HG03103 (cell line): Measurements from ENCODE around the gene CDHR4.
"Not testable (repeated sequence)": the region's sequence is repeated elsewhere in the genome, so short reads cannot be mapped to it uniquely, and the experiment has no call there.

Experiments used
- ATAC-seq: cut with Tn5 transposase; IDR thresholded peaks from one replicate; pipeline ENCODE4 v1.9.1; 2021; ENCODE audit warnings: low read depth; ENCODE audit not compliant: unreplicated experiment

CDHR4 gene, protein sequence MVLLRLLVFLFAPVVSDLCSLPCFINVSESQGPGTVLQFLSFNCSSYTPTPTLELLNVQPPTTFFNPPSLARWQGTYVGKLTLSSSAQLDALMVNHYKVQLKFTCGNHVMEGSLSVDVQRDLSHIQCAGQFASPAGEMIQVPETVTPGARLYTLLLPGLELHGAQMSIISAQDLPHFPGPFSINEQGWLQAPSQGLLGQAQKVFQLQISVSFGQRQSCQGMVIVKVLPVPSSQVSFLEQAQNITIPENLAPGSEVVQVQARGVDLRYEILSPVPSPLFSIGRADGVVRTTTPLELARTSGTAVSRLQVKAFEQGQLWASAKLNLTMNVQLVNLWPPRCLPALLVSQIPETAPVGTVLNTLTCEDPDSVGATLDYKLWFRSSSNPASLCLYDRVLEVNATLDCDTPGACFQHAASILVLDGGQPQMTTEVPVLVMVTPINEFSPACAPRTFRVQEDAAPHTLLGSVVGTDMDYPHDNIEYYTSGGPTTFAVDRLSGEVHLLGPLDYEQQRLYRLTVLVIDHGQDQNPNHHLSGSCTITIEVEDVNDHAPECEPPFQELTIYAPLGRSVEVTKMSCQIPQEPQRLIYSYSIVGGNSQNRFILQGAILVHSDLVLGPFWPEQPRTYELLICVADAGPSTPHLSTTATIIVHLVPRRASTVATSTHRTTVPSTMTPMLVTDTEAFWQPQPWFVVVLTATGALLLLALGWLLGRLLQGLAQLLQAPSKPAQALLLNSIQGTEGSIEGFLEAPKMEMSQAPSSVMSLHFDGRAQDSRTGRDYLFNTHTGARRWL

DNA sequence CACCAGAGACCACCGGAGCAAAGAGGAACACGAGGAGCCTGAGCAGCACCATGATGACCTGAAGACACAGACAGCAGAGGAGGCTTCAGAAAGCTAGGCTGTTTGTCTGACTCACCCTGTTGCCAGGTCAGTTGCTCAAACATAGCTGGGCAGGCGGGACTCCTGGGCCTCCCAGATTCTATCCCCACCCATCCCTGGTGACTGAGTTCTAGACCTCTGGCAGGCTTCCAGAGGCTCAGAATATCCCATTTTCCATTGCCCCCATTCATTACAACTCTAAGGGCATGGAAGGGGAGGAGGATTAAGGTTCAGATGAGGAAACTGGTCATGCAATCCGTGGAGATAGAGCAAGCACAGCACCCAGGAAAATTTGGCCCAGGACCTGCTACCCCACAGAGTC lies at the start of gene CDHR4:
Gene CDHR4 (minus strand): TSS at position 113 of the 400 bp plus-strand sequence. CDS start 61 bp downstream, at position 52.
- ATAC-seq: no peak

DNA sequence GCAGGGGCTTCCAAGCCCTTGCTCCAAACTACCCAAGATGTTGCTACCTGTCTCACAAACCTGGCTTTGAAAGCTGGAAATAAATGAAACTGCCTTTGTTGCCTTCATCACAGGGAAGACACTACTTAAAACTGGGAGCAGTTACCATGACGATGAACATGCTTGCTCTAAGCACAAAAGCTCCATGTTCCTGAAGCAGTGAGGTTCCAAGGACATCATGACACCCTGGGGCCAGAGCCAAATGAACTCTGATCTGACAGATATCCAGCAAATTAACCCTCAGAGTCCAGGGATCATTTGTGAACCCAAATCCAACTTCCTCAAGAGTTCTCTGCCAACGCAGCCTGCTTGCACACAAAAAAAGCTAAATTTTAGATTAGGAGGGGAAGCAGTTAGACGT lies 46.0 kb upstream of the CDHR4 start:
- ATAC-seq: no peak

DNA sequence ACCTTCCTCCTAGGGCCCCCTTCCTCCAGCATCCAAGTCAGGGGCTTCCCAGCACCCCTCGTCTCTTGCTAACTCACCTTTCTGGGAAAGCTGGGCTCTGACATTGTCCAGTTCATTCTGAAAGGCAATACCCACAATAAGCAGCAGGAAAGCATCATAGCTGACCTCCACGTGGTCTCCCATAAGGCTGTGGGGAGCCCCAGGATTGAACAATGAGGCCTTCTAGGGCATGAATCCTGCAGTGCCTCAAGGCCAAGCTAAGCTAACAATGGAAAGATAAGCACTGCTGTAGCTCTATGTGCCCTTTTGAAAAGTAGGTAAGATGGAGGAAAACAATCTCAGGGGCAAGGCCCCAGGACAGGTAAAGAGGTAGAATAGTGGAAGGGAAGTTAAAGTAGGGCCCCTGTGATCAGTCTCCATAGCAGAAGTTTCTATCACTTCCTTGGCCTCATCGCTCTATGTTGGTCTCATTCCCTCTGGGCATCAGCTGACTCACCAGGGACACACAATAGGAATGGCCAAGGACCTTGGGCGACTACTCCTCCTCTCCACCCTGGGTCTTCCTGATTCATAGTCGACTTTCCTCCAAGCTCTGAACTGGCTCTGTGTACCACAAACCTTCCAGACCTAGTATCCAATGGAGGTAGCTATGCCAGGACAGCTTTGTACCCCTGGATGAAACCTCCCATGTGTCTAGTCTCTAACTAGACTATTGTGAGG lies 45.0 kb upstream of the CDHR4 start:
- no peak for ATAC-seq

DNA sequence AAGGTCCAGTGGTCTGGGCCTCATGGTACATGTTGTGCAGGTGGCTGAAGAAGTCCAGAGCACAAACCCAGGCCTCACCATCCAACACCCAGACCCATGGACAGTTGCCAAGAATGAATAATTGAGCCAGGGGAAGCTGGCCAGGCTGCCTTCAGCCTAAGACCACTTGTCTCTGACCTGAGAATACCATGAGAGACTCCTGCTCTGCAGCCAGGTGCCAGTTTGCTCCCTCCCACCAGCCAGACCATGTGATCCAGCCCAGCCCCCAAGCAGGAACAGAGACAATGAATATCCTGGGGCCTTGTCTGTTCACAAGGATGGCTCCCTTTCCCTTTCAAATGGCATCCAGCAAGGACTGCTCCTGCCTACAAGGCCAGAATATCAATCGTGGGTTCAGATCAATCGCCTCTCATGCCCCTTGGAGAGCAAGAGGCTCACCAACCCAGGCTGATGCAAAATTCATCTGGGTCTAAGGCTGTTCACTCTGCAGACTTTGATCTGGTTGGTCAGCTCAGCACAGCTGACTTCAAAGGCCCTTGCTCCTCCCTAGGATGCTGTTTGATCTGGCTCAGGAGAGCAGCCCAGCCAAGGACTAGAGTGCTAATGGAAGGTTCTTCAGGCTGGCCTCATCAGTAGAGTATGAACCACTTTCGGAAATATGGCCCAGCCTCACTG lies 43.3 kb upstream of the CDHR4 start:
- ATAC-seq: no peak

DNA sequence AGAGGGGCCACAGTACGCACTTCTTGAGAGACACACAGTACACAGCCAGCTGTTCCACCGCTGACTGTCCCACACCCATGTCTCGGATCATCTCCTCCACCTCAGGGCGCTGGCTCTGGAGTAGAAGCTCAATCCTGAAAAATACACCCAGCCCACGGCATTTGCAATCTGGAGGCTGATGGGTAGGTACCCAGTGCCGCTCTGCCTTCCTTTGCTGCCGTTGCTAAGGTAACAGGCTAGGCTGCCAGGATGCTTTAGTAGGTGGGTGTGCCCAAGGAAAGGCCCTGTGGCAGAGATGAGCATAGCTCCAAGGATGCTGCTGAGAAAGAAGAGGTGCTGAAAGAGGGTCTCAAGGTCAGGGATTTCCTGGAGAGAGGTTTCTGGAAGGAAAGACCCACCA lies 42.1 kb upstream of the CDHR4 start:
- ATAC-seq: no peak

DNA sequence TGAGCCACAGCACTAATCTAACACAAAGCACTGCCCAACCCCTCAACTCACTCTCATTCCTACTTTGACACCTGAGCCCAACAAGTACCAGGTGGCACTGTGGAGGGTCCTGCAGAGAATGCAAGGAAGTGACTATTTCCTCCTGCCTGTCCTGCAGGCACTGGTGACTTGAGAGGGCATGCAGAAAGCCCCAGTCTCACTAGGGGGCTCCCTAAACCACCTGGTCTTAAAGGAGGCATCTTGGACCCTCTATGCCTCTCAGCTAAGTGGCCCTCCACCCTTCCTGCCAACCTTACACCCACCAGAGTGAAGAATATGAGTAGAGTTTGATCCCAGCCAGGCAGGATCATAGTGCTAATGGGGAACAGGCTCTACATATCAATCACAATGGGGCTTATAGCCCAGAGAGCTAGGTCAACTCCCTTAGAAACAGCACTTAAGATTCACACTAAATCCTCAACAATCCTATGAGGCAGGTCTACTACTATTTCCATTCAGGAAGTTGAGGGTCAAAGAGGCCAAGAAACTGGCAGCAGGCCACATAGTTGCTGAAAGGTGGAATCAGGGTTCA lies 41.5 kb upstream of the CDHR4 start:
- no peak for ATAC-seq

DNA sequence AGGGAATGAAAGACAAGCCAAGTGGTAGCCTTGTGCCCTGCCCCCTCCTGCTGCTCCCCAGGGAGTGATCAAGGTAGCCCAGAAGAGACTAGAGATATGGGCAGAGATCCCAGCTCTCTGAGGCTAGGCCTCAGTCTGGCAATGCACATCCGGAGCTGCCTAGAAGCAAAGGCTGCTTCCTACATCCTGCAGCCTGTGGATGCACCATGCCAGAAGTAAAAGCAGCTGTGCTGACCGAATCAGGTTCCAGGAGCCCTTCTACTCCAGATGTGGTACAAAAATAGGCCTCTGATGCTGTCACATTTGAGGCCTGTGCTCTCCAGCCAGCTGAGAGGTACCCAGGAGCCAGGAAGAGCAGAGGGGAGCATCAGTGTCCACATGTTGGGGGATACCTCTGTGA lies 40.7 kb upstream of the CDHR4 start:
- ATAC-seq: no peak

DNA sequence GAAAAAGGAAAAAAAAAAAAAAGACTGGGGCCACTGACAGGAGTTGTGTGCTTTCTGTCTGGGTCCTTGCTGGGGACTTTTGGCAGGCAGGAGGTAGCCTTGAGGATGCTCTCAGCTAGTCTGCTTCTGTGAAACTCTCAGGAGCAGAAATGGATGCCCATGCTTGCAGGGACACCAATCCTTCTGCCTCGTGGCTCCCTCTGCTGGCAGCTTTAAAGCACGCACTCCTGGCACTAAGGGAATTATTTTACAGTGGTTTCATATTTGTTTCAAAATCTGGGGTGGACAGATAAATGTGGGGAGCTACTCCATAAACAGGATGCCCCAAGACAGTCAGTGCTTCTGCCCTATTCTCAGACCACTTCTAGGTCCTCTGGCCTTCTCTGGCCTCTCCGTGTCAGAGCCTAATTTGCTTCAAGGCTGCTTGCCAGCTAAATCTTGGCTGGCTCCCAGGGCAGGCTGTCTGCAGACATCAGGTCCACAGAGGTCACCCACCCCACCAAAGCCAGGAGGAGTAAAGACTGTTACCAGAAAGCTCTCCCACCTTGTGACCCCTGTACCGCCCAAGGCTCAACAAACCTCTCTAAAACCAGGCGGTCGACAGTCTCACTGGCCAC lies 39.6 kb upstream of the CDHR4 start:
- ATAC-seq: no peak

DNA sequence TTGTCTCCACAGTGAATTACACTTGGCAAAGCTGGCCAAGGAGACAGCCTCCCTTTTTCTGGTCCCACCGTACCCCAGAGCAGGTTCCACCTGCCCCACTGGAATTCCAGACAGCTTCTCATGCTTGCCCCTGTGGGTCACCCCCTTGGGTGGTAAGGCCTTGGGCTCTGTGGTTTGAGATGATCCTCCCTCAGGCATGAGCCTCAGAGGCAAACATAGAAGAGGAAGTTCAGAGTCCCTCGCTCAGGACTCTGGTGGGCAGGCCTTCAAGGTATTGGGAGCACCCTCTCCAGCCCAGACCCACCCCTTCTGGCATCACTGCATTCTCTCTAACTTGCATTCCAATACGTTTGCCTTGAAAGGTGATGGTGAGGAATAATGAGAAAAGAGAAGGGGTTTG lies 31.7 kb upstream of the CDHR4 start:
- ATAC-seq: no peak

DNA sequence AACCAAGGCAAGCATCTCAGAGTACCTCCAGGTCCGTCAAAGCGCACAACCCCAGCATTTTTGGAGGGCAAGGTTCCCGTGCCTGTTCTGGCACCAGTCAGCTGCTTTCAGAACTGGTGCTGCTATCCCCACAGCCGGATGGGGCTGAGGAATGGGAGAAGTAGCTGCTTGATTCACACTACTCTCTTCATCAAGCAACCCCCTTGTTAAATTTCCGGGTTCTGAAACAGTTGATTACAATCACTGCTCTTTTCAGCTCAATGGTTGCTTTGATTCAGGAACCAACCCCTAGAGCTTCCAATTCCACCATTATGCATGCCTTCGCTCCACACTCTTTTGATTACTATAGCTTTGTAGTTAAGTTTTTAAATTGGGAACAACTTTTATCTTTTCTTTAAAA lies 26.3 kb upstream of the CDHR4 start:
- ATAC-seq: no peak

DNA sequence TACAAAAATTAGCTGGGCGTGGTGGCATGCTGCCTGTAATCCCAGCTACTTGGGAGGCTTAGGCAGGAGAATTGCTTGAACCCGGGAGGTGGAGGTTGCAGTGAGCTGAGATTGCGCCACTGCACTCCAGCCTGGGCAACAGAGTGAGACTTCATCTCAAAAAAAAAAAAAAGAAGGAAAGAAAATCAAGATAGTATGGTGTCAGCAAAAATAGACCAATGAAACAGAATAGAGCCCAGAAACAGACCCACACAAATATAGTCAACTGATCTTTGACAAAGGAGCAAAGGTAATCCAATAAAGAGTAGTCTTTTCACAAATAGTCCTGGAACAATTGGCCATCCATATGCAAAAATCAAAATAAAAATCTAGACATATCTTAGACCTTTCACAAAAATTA lies 23.5 kb upstream of the CDHR4 start:
- not testable (repeated sequence) for ATAC-seq

DNA sequence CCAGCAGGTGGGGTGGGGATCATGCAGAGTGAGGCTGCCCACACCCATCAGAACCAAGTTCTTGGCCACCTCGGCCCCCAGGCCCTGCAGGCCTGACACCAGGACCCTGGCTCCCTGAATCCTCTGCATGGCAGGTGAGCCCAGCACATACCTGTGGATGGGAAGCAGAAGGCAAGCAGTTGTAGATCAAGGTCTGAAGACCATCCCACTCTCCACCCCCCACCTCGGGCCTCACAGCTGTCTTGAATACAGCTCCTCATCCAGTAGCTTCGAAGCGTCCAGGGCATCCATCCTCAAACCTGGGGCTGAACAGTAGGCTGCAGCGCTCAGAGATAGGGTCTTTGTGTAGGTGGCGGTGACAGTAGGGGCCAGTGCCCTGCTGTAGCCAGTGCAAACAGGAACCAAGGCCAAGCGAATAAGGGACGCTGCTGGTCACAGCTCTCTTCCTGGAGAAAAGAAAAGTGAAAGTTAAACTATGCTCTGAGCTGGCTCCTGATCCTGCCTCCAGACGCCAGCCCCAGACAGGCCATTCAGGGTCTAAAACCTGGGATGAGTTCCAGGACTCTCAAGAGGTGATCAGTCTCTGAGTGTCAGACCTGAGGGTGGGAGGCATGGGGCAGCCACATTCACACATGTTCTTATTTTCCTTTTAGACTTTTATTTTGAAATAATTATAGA lies 14.0 kb upstream of the CDHR4 start, which contains the start of gene UBA7:
Gene UBA7 (minus strand): TSS at position 457 of the 678 bp plus-strand sequence. CDS start 166 bp downstream, at position 291.
- no peak for ATAC-seq

DNA sequence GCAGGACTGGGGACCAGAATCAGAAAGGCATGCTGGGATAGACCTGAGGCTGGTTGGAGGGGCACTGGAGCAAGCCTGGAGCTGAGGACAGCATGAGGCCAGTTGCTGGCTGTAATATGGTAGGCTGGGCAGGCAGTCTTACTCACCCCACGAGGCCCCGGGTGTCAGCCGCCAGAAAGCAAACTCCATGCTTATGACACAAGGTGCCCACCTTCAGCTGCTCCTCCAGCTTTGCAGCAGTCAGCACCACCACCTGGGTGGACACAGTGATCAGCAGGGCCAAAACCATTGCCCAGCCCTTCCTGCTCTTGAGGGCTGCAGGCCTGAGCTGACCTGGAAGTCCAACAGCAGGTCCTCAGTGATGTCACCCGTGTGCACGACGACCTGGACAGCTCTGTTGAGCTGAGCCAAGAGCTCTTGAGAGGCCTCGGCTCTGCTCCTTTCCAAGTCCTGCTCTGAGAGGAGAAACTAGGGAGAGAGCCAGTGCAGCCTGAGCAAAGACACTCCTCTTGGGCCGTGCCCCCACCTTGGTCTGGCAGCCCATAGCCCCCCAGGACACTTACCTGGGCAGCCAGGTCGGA lies 13.3 kb upstream of the CDHR4 start:
- ATAC-seq: no peak

DNA sequence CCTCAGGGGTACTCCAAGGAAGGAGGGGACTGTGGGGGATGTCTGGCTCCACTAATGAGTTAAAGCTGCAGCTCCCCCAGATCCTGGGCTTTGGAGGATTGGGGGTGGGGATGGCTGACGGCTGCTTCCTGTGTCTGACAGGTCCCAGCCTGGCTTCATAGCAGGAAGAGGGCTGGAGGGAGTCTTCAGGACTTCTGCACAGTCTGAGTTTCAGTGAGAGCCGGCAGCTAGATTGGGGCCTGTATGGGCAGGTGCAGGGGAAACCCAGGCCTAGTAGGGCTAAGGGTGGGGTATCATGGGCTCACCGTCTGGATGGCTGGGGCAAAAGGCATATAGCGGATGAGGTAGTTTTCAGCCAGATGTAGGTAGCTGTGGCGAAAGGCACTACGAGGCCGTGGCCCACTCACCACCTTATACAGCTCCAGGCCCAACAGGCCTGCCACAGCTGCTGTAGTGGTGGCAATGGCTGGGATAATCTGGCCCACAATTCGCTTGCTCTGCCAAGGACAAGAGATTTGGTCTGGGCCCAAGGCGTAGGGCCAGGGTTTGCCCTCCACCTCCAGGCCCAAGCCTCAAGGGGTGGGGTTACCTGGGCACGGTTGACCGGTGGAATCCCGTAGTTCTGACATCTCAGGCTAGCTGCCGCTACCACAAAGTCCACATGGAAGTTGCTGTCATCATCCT lies 7.9 kb upstream of the CDHR4 start:
- no peak for ATAC-seq

DNA sequence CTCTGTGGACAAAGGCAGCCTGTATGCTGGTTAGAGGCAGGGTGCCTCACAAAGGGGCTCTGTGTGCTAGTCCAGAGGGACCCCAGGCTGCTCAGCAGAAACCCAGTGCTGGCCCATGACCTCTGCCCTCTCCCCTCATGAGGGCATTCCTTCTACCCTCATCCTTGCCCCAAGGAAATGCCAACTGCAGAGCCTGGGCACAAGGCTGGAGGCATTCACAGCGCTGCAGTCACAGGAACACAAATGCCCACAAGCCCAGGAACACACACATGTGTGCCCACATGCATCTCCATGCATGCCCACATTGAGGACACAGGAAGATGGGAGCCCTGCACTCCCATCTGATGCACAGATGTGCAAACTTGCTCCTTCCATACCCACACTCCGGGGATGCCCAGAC lies 7.2 kb upstream of the CDHR4 start:
- ATAC-seq: no peak

DNA sequence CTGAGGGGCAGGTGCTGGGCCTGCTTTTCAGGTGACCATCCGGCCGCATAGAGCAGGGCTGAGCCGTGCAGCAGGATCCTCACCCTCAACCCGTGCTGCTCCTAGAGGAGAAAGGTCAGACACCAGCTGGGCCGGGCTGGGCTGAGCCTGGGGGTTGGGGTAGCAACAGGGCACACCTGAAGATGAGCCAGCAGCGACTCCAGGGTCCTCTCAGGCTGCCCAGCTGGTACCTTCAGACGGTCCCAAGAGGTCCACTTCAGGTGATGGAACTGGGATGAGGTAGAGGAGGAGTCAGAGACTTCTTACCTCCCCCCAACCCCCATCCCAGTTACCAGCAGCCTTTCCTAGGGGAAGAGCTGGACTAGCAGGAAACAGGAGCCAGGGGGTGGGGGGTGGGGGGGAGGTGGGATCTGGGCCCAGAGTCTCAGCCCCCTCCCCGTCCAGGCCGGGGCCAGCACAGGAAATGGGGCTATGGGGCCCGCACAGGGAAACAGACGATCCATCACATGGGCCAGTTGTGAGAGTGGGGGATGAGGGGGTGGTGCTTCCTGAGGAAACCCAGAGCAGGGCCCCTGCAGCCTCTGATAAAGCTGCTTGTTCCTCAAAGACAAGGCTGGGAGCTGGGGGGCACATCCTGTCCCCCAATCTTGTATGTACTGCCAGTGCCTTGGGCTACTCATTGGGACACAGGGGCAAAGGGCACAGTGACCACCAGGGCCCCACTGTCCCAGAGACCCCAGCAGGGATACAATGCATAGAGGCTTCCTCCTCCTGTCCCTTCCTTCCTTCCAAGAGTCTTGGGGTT lies 6.4 kb upstream of the CDHR4 start:
- no peak for ATAC-seq

DNA sequence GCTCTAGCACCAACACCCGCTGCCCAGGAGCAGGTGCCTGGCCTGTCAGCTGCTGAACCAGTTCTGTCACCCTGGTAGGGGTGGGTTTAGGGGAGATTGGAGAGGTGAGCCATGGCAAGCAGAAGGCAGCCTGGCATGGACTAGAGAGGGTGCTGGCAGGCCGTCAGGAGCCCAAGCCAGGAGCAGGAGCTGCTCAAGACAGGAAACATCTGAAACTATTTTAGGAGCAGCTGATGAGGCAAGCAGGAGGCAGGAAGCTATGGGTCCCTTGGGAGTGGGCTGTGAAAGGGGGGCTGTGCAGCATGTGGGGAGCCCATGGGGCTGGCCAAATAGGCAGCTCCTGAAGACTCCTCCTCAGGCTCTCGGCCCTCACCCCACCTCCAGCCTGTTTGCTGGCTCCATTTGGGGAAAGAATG lies 5.7 kb upstream of the CDHR4 start:
- no peak for ATAC-seq
